K562 (cell line): ENCODE data around the gene DHRS11. TPM values are rescaled to one million over a fixed set of nuclear protein-coding genes. Genes with fewer than 3 reads are reported as not detected.

Experiments
- CEBPG ChIP-seq, 3 experiments: fragments of 200-800 bp in 1 of 3; sonication (Bioruptor generic) in 1 of 3; sonication (generic) in 1 of 3; formaldehyde crosslinking in 1 of 3; IDR thresholded peaks in 2 of 3; conservative IDR thresholded peaks in 1 of 3; 2 replicates each; pipeline versions ENCODE4 v1.6.1 to v1.8.0; 2016 to 2022; ENCODE audit warnings: missing compliant biosample characterization in 2 of 3, missing genetic modification characterization in 2 of 3, mild to moderate bottlenecking in 1 of 3, missing genetic modification reagents in 1 of 3
- EGR1 ChIP-seq: fragments of 450-650 bp; conservative IDR thresholded peaks from 2 replicates; pipeline ENCODE4 v1.6.1; 2017; ENCODE audit warnings: mild to moderate bottlenecking
- MIER1 ChIP-seq: fragments of 450-650 bp; IDR thresholded peaks from 2 replicates; pipeline ENCODE4 v1.6.1; 2016; ENCODE audit warnings: antibody characterized with exemption, mild to moderate bottlenecking, low read depth
- RNF2 ChIP-seq: sonication (generic); IDR thresholded peaks from 2 replicates; pipeline ENCODE4 v1.6.1; 2016
- SAFB2 ChIP-seq: fragments of 200-400 bp; formaldehyde crosslinking; IDR thresholded peaks from 2 replicates; pipeline ENCODE4 v1.6.1; 2018; ENCODE audit warnings: borderline replicate concordance, low read length, low read depth, moderate library complexity; ENCODE audit not compliant: severe bottlenecking
- SMARCA4 ChIP-seq: fragments of 450-650 bp; IDR thresholded peaks from 2 replicates; pipeline ENCODE4 v1.6.1; 2016
- SRSF3 ChIP-seq: fragments of 200-400 bp; formaldehyde crosslinking; IDR thresholded peaks from 2 replicates; pipeline ENCODE4 v1.6.1; 2016; ENCODE audit warnings: mild to moderate bottlenecking, low read length, moderate library complexity; ENCODE audit not compliant: insufficient read depth
- SRSF7 ChIP-seq: fragments of 200-400 bp; formaldehyde crosslinking; optimal IDR thresholded peaks from 2 replicates; pipeline ENCODE3; 2017; ENCODE audit warnings: mild to moderate bottlenecking, low read depth, low read length
- SRSF9 ChIP-seq: fragments of 200-400 bp; formaldehyde crosslinking; IDR thresholded peaks from 2 replicates; pipeline ENCODE4 v1.6.1; 2017; ENCODE audit warnings: low read depth, low read length, borderline replicate concordance
- TAF15 ChIP-seq: fragments of 200-400 bp; formaldehyde crosslinking; IDR thresholded peaks from 2 replicates; pipeline ENCODE4 v1.6.1; 2017; ENCODE audit warnings: mild to moderate bottlenecking, low read depth, low read length, moderate library complexity
- WHSC1 ChIP-seq: IDR thresholded peaks from one replicate; pipeline ENCODE4 v1.6.1; 2012; ENCODE audit warnings: low read length, control low read depth, inconsistent platforms
- ZKSCAN3 ChIP-seq: fragments of 250-450 bp; sonication (Bioruptor Pico); IDR thresholded peaks from 2 replicates; pipeline ENCODE4 v1.4.0; 2020
- ZNF23 ChIP-seq: fragments of 250-450 bp; sonication (Bioruptor Pico); IDR thresholded peaks from 2 replicates; pipeline ENCODE4 v1.4.0; 2020; ENCODE audit warnings: mild to moderate bottlenecking
- polyA plus RNA-seq, 8 experiments: library from polyadenylated mRNA; depleted of rRNA in 4 of 8; stranded (reverse) in 5 of 8; unstranded in 3 of 8; fragments of >200 nt; fragmentation: Nextera tagmentation in 2 of 8; fragmentation: Illumina TruSeq in 1 of 8; extraction: Ambion mirVana in 2 of 8; extraction: Trizol in 1 of 8; gene quantifications; 2 replicates each; pipeline versions ENCODE4 v1.2.1 to v1.2.3, GENCODE V29; 2011 to 2014; ENCODE audit warnings: inconsistent platforms in 1 of 8, missing spikeins in 1 of 8
- total RNA-seq, 7 experiments: library from RNA; depleted of rRNA in 6 of 7; stranded (reverse); fragments of >200 nt in 6 of 7; fragmentation: Illumina TruSeq in 2 of 7; extraction: Trizol in 2 of 7; gene quantifications; 2 replicates each; pipeline versions ENCODE4 v1.2.1 to v1.2.3, GENCODE V29; 2011 to 2021; ENCODE audit warnings: low replicate concordance in 1 of 7
- TF ChIP-seq, protein P1 (sequence below), 2 experiments: fragments of 450-650 bp; formaldehyde crosslinking in 1 of 2; IDR thresholded peaks; 2 replicates each; pipeline versions ENCODE4 v1.4.0 to v1.6.1; 2014 to 2020; ENCODE audit warnings: mild to moderate bottlenecking in 2 of 2, borderline replicate concordance in 1 of 2, low read depth in 1 of 2
- TF ChIP-seq, protein P2 (sequence below): sonication (generic); IDR thresholded peaks from 2 replicates; pipeline ENCODE4 v1.6.1; 2016
- TF ChIP-seq, protein P3 (sequence below): fragments of 250-450 bp; sonication (Bioruptor Pico); IDR thresholded peaks from 2 replicates; pipeline ENCODE4 v1.8.0; 2021; ENCODE audit warnings: moderate library complexity, mild to moderate bottlenecking, inconsistent platforms
- TF ChIP-seq, protein P4 (sequence below): fragments of 450-650 bp; IDR thresholded peaks from 2 replicates; pipeline ENCODE4 v1.6.1; 2014; ENCODE audit warnings: low read depth, mild to moderate bottlenecking, moderate library complexity, borderline replicate concordance

Gene DHRS11
- total and polyA plus RNA-seq, 9 of the 15 experiments (the other 6 are each of a cell fraction or from before 2014, with no cell fraction given), result 15.2 to 123 (median 59.8) TPM

DNA sequence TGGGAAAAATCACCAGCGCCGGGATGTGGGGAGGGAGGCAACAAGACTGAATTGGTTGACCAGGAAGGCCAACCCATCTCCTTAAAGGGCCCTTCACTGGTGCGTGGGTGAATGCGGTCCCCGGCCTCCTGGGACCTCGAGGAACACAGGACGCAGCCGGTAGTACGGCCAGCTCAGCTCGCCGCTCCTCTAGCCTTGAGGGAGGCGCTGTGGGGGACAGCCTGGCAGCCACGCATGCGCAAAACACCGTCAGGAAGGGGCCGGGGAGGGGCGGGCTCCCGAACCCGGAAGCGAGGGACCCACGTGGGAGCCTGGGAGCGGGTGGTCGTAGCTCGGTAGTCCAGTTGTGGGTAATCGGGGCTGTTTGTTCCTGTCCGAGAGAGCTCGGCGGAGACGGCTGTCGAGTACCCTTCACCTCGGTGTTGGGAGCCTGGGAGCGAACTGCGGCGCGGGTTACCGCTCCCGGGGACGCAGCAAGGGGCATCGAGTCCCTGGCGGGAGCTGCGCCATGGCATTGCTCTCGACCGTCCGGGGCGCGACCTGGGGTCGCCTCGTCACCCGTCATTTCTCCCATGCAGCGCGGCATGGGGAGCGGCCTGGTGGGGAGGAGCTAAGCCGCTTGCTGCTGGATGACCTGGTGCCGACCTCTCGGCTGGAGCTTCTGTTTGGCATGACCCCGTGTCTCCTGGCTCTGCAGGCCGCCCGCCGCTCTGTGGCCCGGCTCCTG is 9.8 kb downstream of the DHRS11 start, which contains the start of gene MRM1 (continued):
- TF ChIP-seq, protein P1, sequence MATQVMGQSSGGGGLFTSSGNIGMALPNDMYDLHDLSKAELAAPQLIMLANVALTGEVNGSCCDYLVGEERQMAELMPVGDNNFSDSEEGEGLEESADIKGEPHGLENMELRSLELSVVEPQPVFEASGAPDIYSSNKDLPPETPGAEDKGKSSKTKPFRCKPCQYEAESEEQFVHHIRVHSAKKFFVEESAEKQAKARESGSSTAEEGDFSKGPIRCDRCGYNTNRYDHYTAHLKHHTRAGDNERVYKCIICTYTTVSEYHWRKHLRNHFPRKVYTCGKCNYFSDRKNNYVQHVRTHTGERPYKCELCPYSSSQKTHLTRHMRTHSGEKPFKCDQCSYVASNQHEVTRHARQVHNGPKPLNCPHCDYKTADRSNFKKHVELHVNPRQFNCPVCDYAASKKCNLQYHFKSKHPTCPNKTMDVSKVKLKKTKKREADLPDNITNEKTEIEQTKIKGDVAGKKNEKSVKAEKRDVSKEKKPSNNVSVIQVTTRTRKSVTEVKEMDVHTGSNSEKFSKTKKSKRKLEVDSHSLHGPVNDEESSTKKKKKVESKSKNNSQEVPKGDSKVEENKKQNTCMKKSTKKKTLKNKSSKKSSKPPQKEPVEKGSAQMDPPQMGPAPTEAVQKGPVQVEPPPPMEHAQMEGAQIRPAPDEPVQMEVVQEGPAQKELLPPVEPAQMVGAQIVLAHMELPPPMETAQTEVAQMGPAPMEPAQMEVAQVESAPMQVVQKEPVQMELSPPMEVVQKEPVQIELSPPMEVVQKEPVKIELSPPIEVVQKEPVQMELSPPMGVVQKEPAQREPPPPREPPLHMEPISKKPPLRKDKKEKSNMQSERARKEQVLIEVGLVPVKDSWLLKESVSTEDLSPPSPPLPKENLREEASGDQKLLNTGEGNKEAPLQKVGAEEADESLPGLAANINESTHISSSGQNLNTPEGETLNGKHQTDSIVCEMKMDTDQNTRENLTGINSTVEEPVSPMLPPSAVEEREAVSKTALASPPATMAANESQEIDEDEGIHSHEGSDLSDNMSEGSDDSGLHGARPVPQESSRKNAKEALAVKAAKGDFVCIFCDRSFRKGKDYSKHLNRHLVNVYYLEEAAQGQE (IDR thresholded peaks at IDR 0.05; ENCODE audit: borderline replicate concordance), result peak; percentile 39; the same call in 1 of the 2 replicates
- TF ChIP-seq, protein P1 (CRISPR knock-in tag; IDR thresholded peaks at IDR 0.05; ENCODE audit: low read depth), result peak; percentile 78
- TF ChIP-seq CEBPG (CRISPR knock-in tag; IDR thresholded peaks at IDR 0.05) (no peak), CEBPG (tag; conservative IDR thresholded peaks at IDR 0.05 in 1 of 2, IDR thresholded peaks at IDR 0.05 in 1 of 2) (no peak), EGR1 (peak; percentile 86), TAF15 (peak; percentile 32; the same call in 1 of the 2 replicates), WHSC1 (no peak), ZNF23 (no peak), SRSF3 (no peak), SRSF7 (no peak), ZKSCAN3 (CRISPR knock-in tag) (no peak), SAFB2 (no peak), RNF2 (no peak; the same call in 1 of the 2 replicates), SRSF9 (no peak), MIER1 (no peak), SMARCA4 (no peak)
- TF ChIP-seq, protein P2, sequence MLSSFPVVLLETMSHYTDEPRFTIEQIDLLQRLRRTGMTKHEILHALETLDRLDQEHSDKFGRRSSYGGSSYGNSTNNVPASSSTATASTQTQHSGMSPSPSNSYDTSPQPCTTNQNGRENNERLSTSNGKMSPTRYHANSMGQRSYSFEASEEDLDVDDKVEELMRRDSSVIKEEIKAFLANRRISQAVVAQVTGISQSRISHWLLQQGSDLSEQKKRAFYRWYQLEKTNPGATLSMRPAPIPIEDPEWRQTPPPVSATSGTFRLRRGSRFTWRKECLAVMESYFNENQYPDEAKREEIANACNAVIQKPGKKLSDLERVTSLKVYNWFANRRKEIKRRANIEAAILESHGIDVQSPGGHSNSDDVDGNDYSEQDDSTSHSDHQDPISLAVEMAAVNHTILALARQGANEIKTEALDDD, result 0 out of 2 replicates have a peak, but pooled peaks have one; percentile 17
- TF ChIP-seq, protein P3, sequence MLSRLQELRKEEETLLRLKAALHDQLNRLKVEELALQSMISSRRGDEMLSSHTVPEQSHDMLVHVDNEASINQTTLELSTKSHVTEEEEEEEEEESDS (CRISPR knock-in tag), result no peak
- TF ChIP-seq, protein P4, sequence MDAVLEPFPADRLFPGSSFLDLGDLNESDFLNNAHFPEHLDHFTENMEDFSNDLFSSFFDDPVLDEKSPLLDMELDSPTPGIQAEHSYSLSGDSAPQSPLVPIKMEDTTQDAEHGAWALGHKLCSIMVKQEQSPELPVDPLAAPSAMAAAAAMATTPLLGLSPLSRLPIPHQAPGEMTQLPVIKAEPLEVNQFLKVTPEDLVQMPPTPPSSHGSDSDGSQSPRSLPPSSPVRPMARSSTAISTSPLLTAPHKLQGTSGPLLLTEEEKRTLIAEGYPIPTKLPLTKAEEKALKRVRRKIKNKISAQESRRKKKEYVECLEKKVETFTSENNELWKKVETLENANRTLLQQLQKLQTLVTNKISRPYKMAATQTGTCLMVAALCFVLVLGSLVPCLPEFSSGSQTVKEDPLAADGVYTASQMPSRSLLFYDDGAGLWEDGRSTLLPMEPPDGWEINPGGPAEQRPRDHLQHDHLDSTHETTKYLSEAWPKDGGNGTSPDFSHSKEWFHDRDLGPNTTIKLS, result peak; percentile 79
